Motor neuron (in vitro differentiated cells): Measurements from ENCODE around the gene PRSS27. TPM values are rescaled to one million over a fixed set of nuclear protein-coding genes. Genes with fewer than 3 reads are reported as not detected.

Source experiments
- ATAC-seq, 8 experiments: fragments of 200-7000 bp; cut with Tn5 transposase; replicated peaks in 6 of 8; 2 replicates each; pipeline ENCODE4 v1.8.0; 2021; ENCODE audit warnings: mild to moderate bottlenecking in 8 of 8, moderate library complexity in 8 of 8
- H3K27ac ChIP-seq, 2 donors: fragments of 250-450 bp; sonication (Bioruptor Pico); 2 replicates each; pipeline ENCODE4 v1.9.0; 2021; ENCODE audit warnings: antibody characterized with exemption in 2 of 2, mild to moderate bottlenecking in 2 of 2, moderate library complexity in 1 of 2
- H3K4me1 ChIP-seq, 2 donors: fragments of 250-450 bp; sonication (Bioruptor Pico); replicated peaks in 1 of 2; 2 replicates each; pipeline ENCODE4 v1.6.1; 2021; ENCODE audit warnings: antibody characterized with exemption in 2 of 2, mild to moderate bottlenecking in 2 of 2, moderate library complexity in 1 of 2
- H3K4me3 ChIP-seq, 5 donors: fragments of 250-450 bp; sonication (Bioruptor Pico); 2 replicates each; pipeline ENCODE4 v1.9.0; 2021; ENCODE audit warnings: antibody characterized with exemption in 5 of 5, mild to moderate bottlenecking in 5 of 5, moderate library complexity in 4 of 5
- WGBS, 10 experiments: fragments of 450-650 bp; shearing (Covaris generic); methylation state at CpG; one replicate each; pipeline ENCODE4 v1.0.0; 2022; 5-methylcytosine and 5-hydroxymethylcytosine counted together
- in situ Hi-C, 9 experiments: fragments of 400-800 bp; cut with MboI; loops; one replicate each; pipeline ENCODE4 v1.15.0; 2021; ENCODE audit warnings: low sequenced_read_pairs in 9 of 9, low pct_unique_long_range_greater_than_20kb in 2 of 9; ENCODE audit not compliant: unreplicated experiment in 9 of 9
- total RNA-seq, 8 experiments: library from RNA; unstranded; fragments of 300-600 nt; gene quantifications; 2 replicates each; pipeline versions ENCODE4 v1.2.3 to v1.2.4, GENCODE V29; 2022

The PRSS27 gene
- total RNA-seq, 8 experiments from 2014 or later = 1.1 to 7.5 (median 4.2) TPM

GRCh38 chr16:2745116-2745890 lies 25.3 kb upstream of the PRSS27 start:
- Histone ChIP-seq H3K27ac (no peak overlapping the region), H3K4me3 (no peak overlapping the region), H3K4me1 (no peaks in the 10 kb centered on the region)
- ATAC-seq = peak in 3 of 8 experiments; percentile 2 to 7 (median 6)
- WGBS, 10 experiments = 43 to 100% (median 67%) methylated on average over 1 to 5 of the region's 15 CpGs; no CpG with 5 or more reads in 1 of the 10 experiments
- in situ Hi-C loops = no loop called here

GRCh38 chr16:2744711-2745110 lies 24.7 kb upstream of the PRSS27 start:
- ATAC-seq = no peak
- in situ Hi-C loops = no loop called here
- Histone ChIP-seq H3K27ac (no peak overlapping the region), H3K4me1 (peaks cover 2 to 4% of the 10 kb centered on the region in 2 donors), H3K4me3 (no peak overlapping the region)
- WGBS, 10 experiments = 56 to 83% (median 81%) methylated on average over 1 to 5 of the region's 6 CpGs; no CpG with 5 or more reads in 4 of the 10 experiments

- ATAC-seq = peak in 1 of 8 experiments; percentile 9
- no peak overlapping the region for H3K4me3 ChIP-seq
- 40 to 90% (median 80%) methylated on average over 1 to 12 of the region's 19 CpGs; no CpG with 5 or more reads in 1 of the 10 experiments for WGBS, 10 experiments
- in situ Hi-C loops = no loop called here
- H3K27ac ChIP-seq = no peak overlapping the region
- peaks cover 8 to 13% of the 10 kb centered on the region in 2 donors for H3K4me1 ChIP-seq
These were observed 23.2 kb upstream of the PRSS27 start for GRCh38 chr16:2743007-2743810.

GRCh38 chr16:2742323-2743006 lies 22.4 kb upstream of the PRSS27 start:
- in situ Hi-C loops = no loop called here
- 50 to 100% (median 84%) methylated on average over 1 to 7 of the region's 12 CpGs; no CpG with 5 or more reads in 3 of the 10 experiments for WGBS, 10 experiments
- ATAC-seq = no peak

GRCh38 chr16:2741168-2741567 lies 21.1 kb upstream of the PRSS27 start:
- no peak overlapping the region for H3K4me3 ChIP-seq
- in situ Hi-C loops = no loop called here
- WGBS, 10 experiments = 100% methylated on average over 1 of the region's 4 CpGs; no CpG with 5 or more reads in 8 of the 10 experiments
- no peak for ATAC-seq
- H3K27ac ChIP-seq = no peak overlapping the region
- H3K4me1 ChIP-seq = peaks cover 8 to 13% of the 10 kb centered on the region in 2 donors

More at GRCh38 chr16:2742323-2743006, 22.4 kb upstream of the PRSS27 start:
- no peak overlapping the region for H3K27ac ChIP-seq
- no peak overlapping the region for H3K4me3 ChIP-seq
- peaks cover 8 to 13% of the 10 kb centered on the region in 2 donors for H3K4me1 ChIP-seq

- Histone ChIP-seq H3K27ac (no peak overlapping the region), H3K4me1 (peaks cover 8 to 13% of the 10 kb centered on the region in 2 donors), H3K4me3 (no peak overlapping the region)
- 80 to 100% (median 80%) methylated on average over 1 to 3 of the region's 6 CpGs; no CpG with 5 or more reads in 7 of the 10 experiments for WGBS, 10 experiments
- ATAC-seq = no peak
- in situ Hi-C loops = no loop called here
These were observed 20.5 kb upstream of the PRSS27 start for GRCh38 chr16:2740476-2740875.

- peak in 6 of 8 experiments; percentile 36 to 70 (median 56) for ATAC-seq
- Histone ChIP-seq H3K4me3 (no peak overlapping the region), H3K4me1 (peaks cover 8 to 13% of the 10 kb centered on the region in 2 donors), H3K27ac (no peak overlapping the region)
- 43 to 60% methylated on average over 2 to 4 of the region's 8 CpGs; no CpG with 5 or more reads in 8 of the 10 experiments for WGBS, 10 experiments
- in situ Hi-C loops = no loop called here
These were observed 19.8 kb upstream of the PRSS27 start for GRCh38 chr16:2739625-2740430.

- peaks cover 8 to 13% of the 10 kb centered on the region in 2 donors for H3K4me1 ChIP-seq
- no peak overlapping the region for H3K4me3 ChIP-seq
- peak in 4 of 8 experiments; percentile 2 to 40 (median 22) for ATAC-seq
- in situ Hi-C loops = no loop called here
- no peak overlapping the region for H3K27ac ChIP-seq
- WGBS, 10 experiments = 17 to 83% (median 69%) methylated on average over 1 to 4 of the region's 5 CpGs; no CpG with 5 or more reads in 7 of the 10 experiments
These were observed 18.6 kb upstream of the PRSS27 start for GRCh38 chr16:2738615-2739014.

- Histone ChIP-seq H3K27ac (no peak overlapping the region), H3K4me3 (no peak overlapping the region), H3K4me1 (peaks cover 8 to 13% of the 10 kb centered on the region in 2 donors)
- peak in 2 of 8 experiments; percentile 7 to 11 for ATAC-seq
- no CpG with 5 or more reads among the region's 7 CpGs for WGBS, 10 experiments
- in situ Hi-C loops = no loop called here
These were observed 17.9 kb upstream of the PRSS27 start for GRCh38 chr16:2737895-2738418.

GRCh38 chr16:2737238-2737605 lies 17.2 kb upstream of the PRSS27 start:
- Histone ChIP-seq H3K4me3 (no peak overlapping the region), H3K4me1 (peaks cover 8 to 13% of the 10 kb centered on the region in 2 donors), H3K27ac (no peak overlapping the region)
- ATAC-seq = no peak
- 64 to 100% (median 90%) methylated on average over 1 to 2 of the region's 5 CpGs; no CpG with 5 or more reads in 5 of the 10 experiments for WGBS, 10 experiments
- in situ Hi-C loops = no loop called here

- no peak overlapping the region for H3K4me3 ChIP-seq
- H3K27ac ChIP-seq = no peak overlapping the region
- 67 to 100% (median 100%) methylated on average over 1 to 6 of the region's 11 CpGs; no CpG with 5 or more reads in 3 of the 10 experiments for WGBS, 10 experiments
- in situ Hi-C loops = no loop called here
- peaks cover 8 to 13% of the 10 kb centered on the region in 2 donors for H3K4me1 ChIP-seq
- ATAC-seq = no peak
These were observed 16.6 kb upstream of the PRSS27 start for GRCh38 chr16:2736476-2737237.
